Measurements from ENCODE around the gene GGA2.
"Not testable (repeated sequence)": the region's sequence is repeated elsewhere in the genome, so short reads cannot be mapped to it uniquely, and the experiment has no call there.

Gene GGA2

GRCh38 chr16:23453338-23454052, 56.8 kb downstream of the GGA2 start:
- H3K4me3 ChIP-seq (replicated peaks; ENCODE audit: low read depth, low read length): peak overlapping the region; percentile 95
- no peak for TF ChIP-seq CTCF (IDR thresholded peaks at IDR 0.05; ENCODE audit: low read length, missing control alignments)
- DNase-seq (ENCODE audit: low read depth): no peak

GRCh38 chr16:23452572-23453337, 57.5 kb downstream of the GGA2 start, which contains the start of gene COG7:
Gene COG7, minus strand, starts transcription at chr16:23453189. Its CDS starts 195 bp downstream, at chr16:23452994.
- peak; percentile 91 for DNase-seq (ENCODE audit: low read depth)
- TF ChIP-seq CTCF (IDR thresholded peaks at IDR 0.05; ENCODE audit: low read length, missing control alignments): no peak
- H3K4me3 ChIP-seq (replicated peaks; ENCODE audit: low read depth, low read length): peak within 1 kb of the TSS; percentile 95

GRCh38 chr16:23452221-23452571, 58.1 kb downstream of the GGA2 start:
- H3K4me3 ChIP-seq (replicated peaks; ENCODE audit: low read depth, low read length): peak overlapping the region; percentile 95
- no peak for DNase-seq (ENCODE audit: low read depth)
- TF ChIP-seq CTCF (IDR thresholded peaks at IDR 0.05; ENCODE audit: low read length, missing control alignments): no peak

- H3K4me3 ChIP-seq (replicated peaks; ENCODE audit: low read depth, low read length): no peak overlapping the region
- no peak for TF ChIP-seq CTCF (IDR thresholded peaks at IDR 0.05; ENCODE audit: low read length, missing control alignments)
- no peak for DNase-seq (ENCODE audit: low read depth)
Measured at GRCh38 chr16:23448392-23448791, 61.9 kb downstream of the GGA2 start.

- not testable (repeated sequence) for DNase-seq (ENCODE audit: low read depth); H3K4me3 ChIP-seq (replicated peaks; ENCODE audit: low read depth, low read length)
Measured at GRCh38 chr16:23437542-23437941, 72.8 kb downstream of the GGA2 start.

- no peak for TF ChIP-seq CTCF (IDR thresholded peaks at IDR 0.05; ENCODE audit: low read length, missing control alignments)
- no peak for DNase-seq (ENCODE audit: low read depth)
- H3K4me3 ChIP-seq (replicated peaks; ENCODE audit: low read depth, low read length): no peak overlapping the region
Measured at GRCh38 chr16:23436951-23437350, 73.3 kb downstream of the GGA2 start.

GRCh38 chr16:23435500-23435899, 74.8 kb downstream of the GGA2 start:
- H3K4me3 ChIP-seq (replicated peaks; ENCODE audit: low read depth, low read length): no peak overlapping the region
- TF ChIP-seq CTCF (IDR thresholded peaks at IDR 0.05; ENCODE audit: low read length, missing control alignments): peak; percentile 96

More at GRCh38 chr16:23435500-23435899, 74.8 kb downstream of the GGA2 start:
- peak; percentile 68 for DNase-seq (ENCODE audit: low read depth)
